ENCODE data around the gene SLC11A2. TPM values are rescaled to one million over a fixed set of nuclear protein-coding genes. Genes with fewer than 3 reads are reported as not detected.

The SLC11A2 gene
- total RNA-seq, 1 experiment from 2014 or later = 47.9 TPM

DNA sequence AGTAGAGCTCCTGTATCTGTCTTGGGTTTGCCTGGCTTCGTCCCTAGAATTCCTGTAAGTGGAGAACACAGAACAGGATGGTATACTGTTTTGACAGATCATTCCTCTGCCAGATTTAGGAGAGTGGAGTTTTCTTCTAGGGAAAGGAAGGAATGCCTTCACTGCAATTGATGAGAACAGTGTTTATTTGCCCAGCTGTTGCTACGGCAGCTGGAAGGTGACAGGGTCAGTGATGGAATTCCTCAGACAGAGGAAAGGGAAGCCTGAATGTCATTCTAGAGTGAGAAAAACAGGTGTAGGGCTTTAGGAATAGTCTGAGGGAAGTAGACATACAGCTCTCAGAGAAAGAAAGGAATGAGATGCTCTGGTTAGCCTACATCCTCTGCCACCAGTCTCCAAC is 45.5 kb upstream of the SLC11A2 start:
- Histone ChIP-seq H3K79me1 (ENCODE audit: insufficient read depth, low read depth, low read length, poor library complexity, severe bottlenecking) (no peaks in the 10 kb centered on the region), H3K27ac (ENCODE audit: insufficient read length, low read depth, low read length) (no peak overlapping the region), H3K27me3 (ENCODE audit: insufficient read depth, low read length) (no peaks in the 10 kb centered on the region), H3K79me2 (ENCODE audit: insufficient read depth, low read length) (0 out of 2 replicates have a peak, but pooled peaks cover 3% of the 10 kb centered on the region), H4K20me1 (ENCODE audit: control insufficient read depth, insufficient read depth, insufficient read length) (no peaks in the 10 kb centered on the region), H2AK5ac (ENCODE audit: insufficient read length, low read length) (no peak overlapping the region), H3K9me3 (ENCODE audit: control insufficient read depth, low read depth, low read length) (no peaks in the 10 kb centered on the region), H3K4me2 (ENCODE audit: insufficient read depth, insufficient read length, low read length) (no peak overlapping the region), H3K4me1 (ENCODE audit: insufficient read depth, low read length) (no peaks in the 10 kb centered on the region), H3K14ac (ENCODE audit: insufficient read depth, low read length) (no peak overlapping the region), H3K4ac (ENCODE audit: low read depth, low read length) (no peak overlapping the region), H2BK20ac (ENCODE audit: low read depth, low read length, poor library complexity, severe bottlenecking) (no peak overlapping the region), H3K23ac (ENCODE audit: insufficient read length, low read depth, low read length) (no peak overlapping the region), H2BK5ac (ENCODE audit: insufficient read length, low read length) (no peak overlapping the region), H3K23me2 (ENCODE audit: insufficient read length, low read depth, low read length, poor library complexity, severe bottlenecking) (no peaks in the 10 kb centered on the region), H3K56ac (ENCODE audit: insufficient read length, low read depth, low read length) (no peak overlapping the region), H2AFZ (ENCODE audit: low read length) (no peak overlapping the region), H4K5ac (ENCODE audit: insufficient read length, low read depth, low read length) (no peak overlapping the region), H4K91ac (ENCODE audit: insufficient read length, low read depth, low read length) (no peak overlapping the region), H2BK15ac (ENCODE audit: low read depth, low read length) (no peak overlapping the region), H2BK12ac (ENCODE audit: insufficient read length, low read depth, low read length) (no peak overlapping the region), H3K9ac (ENCODE audit: extremely low read depth, insufficient read length, low read length) (no peak overlapping the region), H3T11ph (ENCODE audit: low read length) (no peak overlapping the region), H2BK120ac (ENCODE audit: low read depth, low read length, poor library complexity, severe bottlenecking) (no peak overlapping the region), H3K18ac (ENCODE audit: insufficient read length, low read depth, low read length) (no peak overlapping the region), H4K8ac (replicated peaks; ENCODE audit: insufficient read length, low read depth, low read length) (no peak overlapping the region)
- DNase-seq = no peak
- no peaks in the 10 kb centered on the region for H3K9me3 Mint-ChIP-seq
- TF ChIP-seq, protein P1, sequence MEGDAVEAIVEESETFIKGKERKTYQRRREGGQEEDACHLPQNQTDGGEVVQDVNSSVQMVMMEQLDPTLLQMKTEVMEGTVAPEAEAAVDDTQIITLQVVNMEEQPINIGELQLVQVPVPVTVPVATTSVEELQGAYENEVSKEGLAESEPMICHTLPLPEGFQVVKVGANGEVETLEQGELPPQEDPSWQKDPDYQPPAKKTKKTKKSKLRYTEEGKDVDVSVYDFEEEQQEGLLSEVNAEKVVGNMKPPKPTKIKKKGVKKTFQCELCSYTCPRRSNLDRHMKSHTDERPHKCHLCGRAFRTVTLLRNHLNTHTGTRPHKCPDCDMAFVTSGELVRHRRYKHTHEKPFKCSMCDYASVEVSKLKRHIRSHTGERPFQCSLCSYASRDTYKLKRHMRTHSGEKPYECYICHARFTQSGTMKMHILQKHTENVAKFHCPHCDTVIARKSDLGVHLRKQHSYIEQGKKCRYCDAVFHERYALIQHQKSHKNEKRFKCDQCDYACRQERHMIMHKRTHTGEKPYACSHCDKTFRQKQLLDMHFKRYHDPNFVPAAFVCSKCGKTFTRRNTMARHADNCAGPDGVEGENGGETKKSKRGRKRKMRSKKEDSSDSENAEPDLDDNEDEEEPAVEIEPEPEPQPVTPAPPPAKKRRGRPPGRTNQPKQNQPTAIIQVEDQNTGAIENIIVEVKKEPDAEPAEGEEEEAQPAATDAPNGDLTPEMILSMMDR (conservative IDR thresholded peaks at IDR 0.05) = no peak
- peaks cover 30 to 69% (median 64%) of the 10 kb centered on the region in 3 experiments for H3K36me3 Mint-ChIP-seq (ENCODE audit: insufficient read depth in 1 of 3, low read depth in 3 of 3)
- no peaks in the 10 kb centered on the region for H3K4me1 Mint-ChIP-seq
- no peak overlapping the region for H3K4me3 Mint-ChIP-seq
- H3K27me3 Mint-ChIP-seq (ENCODE audit: low read depth) = no peaks in the 10 kb centered on the region
- H3K27ac Mint-ChIP-seq = no peak overlapping the region
- no CpG with 5 or more reads among the region's 2 CpGs for WGBS (ENCODE audit: extremely low coverage, insufficient read length, low lambda C conversion rate)

Data from H9 (cell line).